ENCODE measurements around the gene SLC16A9.
A peak's percentile ranks its signal among the peaks of the same experiment; 100 is the strongest.
"Not testable (repeated sequence)": the region's sequence is repeated elsewhere in the genome, so short reads cannot be mapped to it uniquely, and the experiment has no call there.

The SLC16A9 gene

GRCh38 chr10:59709395-59710125 is at the start of gene SLC16A9:
Gene SLC16A9, minus strand, starts transcription at chr10:59709850. Its CDS starts 25,559 bp downstream, at chr10:59684291.
- peak; percentile 43 for DNase-seq

GRCh38 chr10:59757966-59758365 is 48.3 kb upstream of the SLC16A9 start:
- no peak for DNase-seq

GRCh38 chr10:59754951-59755350 is 45.3 kb upstream of the SLC16A9 start:
- no peak for DNase-seq

- no peak for DNase-seq
These were observed 43.6 kb upstream of the SLC16A9 start, which contains the start of gene MRLN for GRCh38 chr10:59753267-59753666. Gene MRLN, minus strand, starts transcription at chr10:59753455.

- DNase-seq: no peak
These were observed 42.8 kb upstream of the SLC16A9 start for GRCh38 chr10:59752278-59752940.

- DNase-seq: no peak
These were observed 40.7 kb upstream of the SLC16A9 start for GRCh38 chr10:59750155-59750945.

GRCh38 chr10:59748834-59749233 is 39.2 kb upstream of the SLC16A9 start:
- DNase-seq: no peak

- DNase-seq: no peak
These were observed 35.6 kb upstream of the SLC16A9 start for GRCh38 chr10:59745163-59745650.

- DNase-seq: not testable (repeated sequence)
These were observed 35.1 kb upstream of the SLC16A9 start for GRCh38 chr10:59744762-59745161.

- not testable (repeated sequence) for DNase-seq
These were observed 34.5 kb upstream of the SLC16A9 start for GRCh38 chr10:59744156-59744555.

GRCh38 chr10:59741583-59741982 is 31.9 kb upstream of the SLC16A9 start:
- DNase-seq: no peak

- no peak for DNase-seq
These were observed 31.4 kb upstream of the SLC16A9 start for GRCh38 chr10:59741048-59741447.

GRCh38 chr10:59736749-59737148 is 27.1 kb upstream of the SLC16A9 start:
- no peak for DNase-seq

- DNase-seq: no peak
These were observed 25.6 kb upstream of the SLC16A9 start for GRCh38 chr10:59735296-59735695.

GRCh38 chr10:59734014-59734462 is 24.4 kb upstream of the SLC16A9 start:
- no peak for DNase-seq

GRCh38 chr10:59733321-59734013 is 23.8 kb upstream of the SLC16A9 start:
- DNase-seq: not testable (repeated sequence)

- not testable (repeated sequence) for DNase-seq
These were observed 23.2 kb upstream of the SLC16A9 start for GRCh38 chr10:59732849-59733248.

- not testable (repeated sequence) for DNase-seq
These were observed 19.5 kb upstream of the SLC16A9 start for GRCh38 chr10:59729167-59729566.

- no peak for DNase-seq
These were observed 14.7 kb upstream of the SLC16A9 start for GRCh38 chr10:59724098-59724938.

- DNase-seq: no peak
These were observed 10.7 kb upstream of the SLC16A9 start for GRCh38 chr10:59720377-59720776.

GRCh38 chr10:59719374-59719773 is 9.7 kb upstream of the SLC16A9 start:
- no peak for DNase-seq

- DNase-seq: no peak
These were observed 8.6 kb upstream of the SLC16A9 start for GRCh38 chr10:59718257-59718656.
